Measurements from ENCODE around the gene APOL5. TPM values are rescaled to one million over a fixed set of nuclear protein-coding genes. Genes with fewer than 3 reads are reported as not detected.
A peak's percentile ranks its signal among the peaks of the same experiment; 100 is the strongest.

APOL5 gene
- total RNA-seq, 2 experiments from 2014 or later = 0.67 to 1.8 TPM

DNA sequence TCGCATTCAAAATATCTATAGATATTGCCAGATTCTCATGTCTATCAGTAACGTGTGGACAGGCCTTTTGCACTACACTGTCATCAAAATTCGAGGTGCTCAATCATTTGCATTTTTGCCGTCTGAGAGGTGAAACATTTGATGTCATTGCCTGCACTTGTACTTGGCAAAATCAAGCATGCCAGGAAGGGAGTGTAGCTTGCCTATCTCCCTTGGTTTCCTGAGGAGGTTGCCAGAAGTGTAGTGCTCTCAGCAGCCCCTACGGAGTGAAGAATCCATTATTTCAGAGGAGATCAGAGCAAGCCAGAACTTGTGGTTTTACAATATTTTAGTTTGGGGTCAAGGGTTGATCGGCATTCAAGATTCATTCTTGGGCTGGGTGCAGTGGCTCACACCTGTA lies 30.2 kb upstream of the APOL5 start:
- H3K36me3 ChIP-seq (ENCODE audit: insufficient read depth, low read length) = no peaks in the 10 kb centered on the region
- H3K9me3 ChIP-seq (ENCODE audit: low read length) = peaks cover 11% of the 10 kb centered on the region; the same call in 1 of the 2 replicates
- H3K27ac ChIP-seq (ENCODE audit: low read depth, low read length, poor library complexity, severe bottlenecking) = no peak overlapping the region
- TF ChIP-seq, protein P1, sequence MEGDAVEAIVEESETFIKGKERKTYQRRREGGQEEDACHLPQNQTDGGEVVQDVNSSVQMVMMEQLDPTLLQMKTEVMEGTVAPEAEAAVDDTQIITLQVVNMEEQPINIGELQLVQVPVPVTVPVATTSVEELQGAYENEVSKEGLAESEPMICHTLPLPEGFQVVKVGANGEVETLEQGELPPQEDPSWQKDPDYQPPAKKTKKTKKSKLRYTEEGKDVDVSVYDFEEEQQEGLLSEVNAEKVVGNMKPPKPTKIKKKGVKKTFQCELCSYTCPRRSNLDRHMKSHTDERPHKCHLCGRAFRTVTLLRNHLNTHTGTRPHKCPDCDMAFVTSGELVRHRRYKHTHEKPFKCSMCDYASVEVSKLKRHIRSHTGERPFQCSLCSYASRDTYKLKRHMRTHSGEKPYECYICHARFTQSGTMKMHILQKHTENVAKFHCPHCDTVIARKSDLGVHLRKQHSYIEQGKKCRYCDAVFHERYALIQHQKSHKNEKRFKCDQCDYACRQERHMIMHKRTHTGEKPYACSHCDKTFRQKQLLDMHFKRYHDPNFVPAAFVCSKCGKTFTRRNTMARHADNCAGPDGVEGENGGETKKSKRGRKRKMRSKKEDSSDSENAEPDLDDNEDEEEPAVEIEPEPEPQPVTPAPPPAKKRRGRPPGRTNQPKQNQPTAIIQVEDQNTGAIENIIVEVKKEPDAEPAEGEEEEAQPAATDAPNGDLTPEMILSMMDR (conservative IDR thresholded peaks at IDR 0.05; ENCODE audit: low read length) = no peak
- no peak for TF ChIP-seq EZH2phosphoT487 (IDR thresholded peaks at IDR 0.05; ENCODE audit: borderline replicate concordance, low read depth, low read length)
- no peaks in the 10 kb centered on the region for H3K79me2 ChIP-seq (ENCODE audit: insufficient read depth, low read depth, low read length)
- intact Hi-C loops (cut with micrococcal nuclease; ENCODE audit: unreplicated experiment) = no loop called here
- DNase-seq (ENCODE audit: low spot score) = no peak
- no peaks in the 10 kb centered on the region for H3K9me2 ChIP-seq (ENCODE audit: insufficient read depth, low read length)
- ChIA-PET POLR2A (interaction anchor here (0.5 to 1.6 kb wide), 2 partner anchors 10 to 1030 kb away, joined by 4 to 5 read pairs; no protein-coding TSS in a partner anchor), CTCF (ENCODE audit: unreplicated experiment) (no interaction called here)
- no peak overlapping the region for H3K4me2 ChIP-seq (ENCODE audit: low read length)
- H3K4me3 ChIP-seq (ENCODE audit: low read depth, low read length, poor library complexity, severe bottlenecking) = no peak overlapping the region
- peaks cover 32% of the 10 kb centered on the region for H3K4me1 ChIP-seq (ENCODE audit: insufficient read depth, low read length, poor library complexity, severe bottlenecking)
- no peaks in the 10 kb centered on the region for H4K20me1 ChIP-seq (ENCODE audit: insufficient read depth, low read length)
- no peak overlapping the region for H2AFZ ChIP-seq (ENCODE audit: low read length)
- BruUV-seq (replicated peaks) = no TSS peak

DNA sequence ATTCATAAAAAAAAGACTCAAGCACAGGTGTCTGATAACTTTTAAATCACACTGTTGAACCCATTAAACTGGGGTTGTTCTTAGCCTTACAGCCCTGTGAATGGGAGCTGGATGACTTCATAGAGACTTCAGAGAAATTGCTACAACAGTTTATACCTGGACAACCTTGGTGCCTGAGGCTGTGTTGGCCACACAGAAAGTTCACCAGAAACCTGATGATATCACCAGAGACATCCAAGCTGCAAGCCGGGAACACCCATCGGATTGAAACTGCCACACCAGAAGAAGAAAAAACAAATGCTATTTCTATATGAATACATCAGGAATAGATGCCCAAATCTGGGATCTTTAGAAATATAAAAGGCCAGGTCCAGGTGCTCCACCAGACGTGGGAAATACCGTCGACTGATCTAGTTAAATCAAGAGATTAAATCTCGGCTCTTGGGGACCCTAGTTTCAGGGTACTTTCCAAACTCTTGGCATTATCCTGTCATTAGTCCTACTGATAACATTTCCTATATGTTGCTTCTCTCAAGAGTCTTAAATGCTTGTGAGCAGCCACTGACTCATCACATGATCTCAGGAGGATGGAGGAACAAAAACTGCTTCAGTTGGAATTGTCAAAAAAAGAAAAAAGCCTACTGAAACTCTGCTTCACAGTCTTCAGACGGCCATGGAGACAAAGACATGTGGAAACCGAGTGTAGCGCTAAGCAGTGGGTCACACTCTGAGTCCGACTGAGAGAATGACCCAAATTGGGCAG lies 28.6 kb upstream of the APOL5 start:
- H3K4me2 ChIP-seq (ENCODE audit: low read length) = no peak overlapping the region
- peaks cover 7% of the 10 kb centered on the region; the same call in 1 of the 2 replicates for H3K9me3 ChIP-seq (ENCODE audit: low read length)
- H3K79me2 ChIP-seq (ENCODE audit: insufficient read depth, low read depth, low read length) = no peaks in the 10 kb centered on the region
- ChIA-PET CTCF (ENCODE audit: unreplicated experiment) (interaction anchor here (0.6 kb wide), 1 partner anchor 435 kb away, joined by 3 read pairs; no protein-coding TSS in a partner anchor), POLR2A (no interaction called here)
- H3K36me3 ChIP-seq (ENCODE audit: insufficient read depth, low read length) = no peaks in the 10 kb centered on the region
- no TSS peak for BruUV-seq (replicated peaks)
- no peak overlapping the region for H3K27ac ChIP-seq (ENCODE audit: low read depth, low read length, poor library complexity, severe bottlenecking)
- no peak overlapping the region for H2AFZ ChIP-seq (ENCODE audit: low read length)
- TF ChIP-seq, protein P1 (conservative IDR thresholded peaks at IDR 0.05; ENCODE audit: low read length) = no peak
- H3K4me3 ChIP-seq (ENCODE audit: low read depth, low read length, poor library complexity, severe bottlenecking) = no peak overlapping the region
- no peaks in the 10 kb centered on the region for H3K9me2 ChIP-seq (ENCODE audit: insufficient read depth, low read length)
- no peaks in the 10 kb centered on the region for H4K20me1 ChIP-seq (ENCODE audit: insufficient read depth, low read length)
- H3K4me1 ChIP-seq (ENCODE audit: insufficient read depth, low read length, poor library complexity, severe bottlenecking) = peaks cover 30% of the 10 kb centered on the region
- no peak for DNase-seq (ENCODE audit: low spot score)
- intact Hi-C loops (cut with micrococcal nuclease; ENCODE audit: unreplicated experiment) = no loop called here

DNA sequence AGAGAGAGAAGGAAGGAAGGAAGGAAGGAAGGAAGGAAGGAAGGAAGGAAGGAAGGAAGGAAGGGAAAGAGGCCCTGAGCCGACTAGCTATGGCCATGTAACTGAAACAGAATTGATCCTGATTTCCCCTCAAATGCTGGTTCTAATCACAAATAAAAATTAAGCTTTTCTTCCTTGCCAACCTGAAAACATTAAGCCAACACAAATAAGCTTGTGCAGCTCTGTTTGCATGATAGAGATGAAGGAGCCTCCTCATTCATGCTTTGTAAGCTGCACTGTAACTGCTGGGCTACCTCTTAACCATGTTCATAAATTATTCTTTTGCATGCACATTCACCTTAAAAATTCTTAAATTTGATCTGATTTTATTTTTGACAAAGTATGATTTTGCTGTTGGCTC lies 27.7 kb upstream of the APOL5 start:
- Histone ChIP-seq H3K79me2 (ENCODE audit: insufficient read depth, low read depth, low read length) (no peaks in the 10 kb centered on the region), H3K36me3 (ENCODE audit: insufficient read depth, low read length) (no peaks in the 10 kb centered on the region), H3K4me3 (ENCODE audit: low read depth, low read length, poor library complexity, severe bottlenecking) (no peak overlapping the region), H3K4me1 (ENCODE audit: insufficient read depth, low read length, poor library complexity, severe bottlenecking) (peaks cover 24% of the 10 kb centered on the region), H3K27ac (ENCODE audit: low read depth, low read length, poor library complexity, severe bottlenecking) (no peak overlapping the region), H2AFZ (ENCODE audit: low read length) (peak overlapping the region; percentile 48; the same call in 1 of the 2 replicates), H3K9me3 (ENCODE audit: low read length) (peaks cover 7% of the 10 kb centered on the region; the same call in 1 of the 2 replicates), H3K4me2 (ENCODE audit: low read length) (no peak overlapping the region), H3K9me2 (ENCODE audit: insufficient read depth, low read length) (no peaks in the 10 kb centered on the region), H4K20me1 (ENCODE audit: insufficient read depth, low read length) (no peaks in the 10 kb centered on the region)
- ChIA-PET POLR2A (interaction anchor here (0.6 to 0.8 kb wide), 3 partner anchors 166 to 309 kb away, joined by 4 to 6 read pairs (median 4); no protein-coding TSS in a partner anchor), CTCF (ENCODE audit: unreplicated experiment) (interaction anchor here (0.6 kb wide), 1 partner anchor 434 kb away, joined by 3 read pairs; no protein-coding TSS in a partner anchor)
- TF ChIP-seq, protein P1 (conservative IDR thresholded peaks at IDR 0.05; ENCODE audit: low read length) = no peak
- no peak for TF ChIP-seq EZH2phosphoT487 (IDR thresholded peaks at IDR 0.05; ENCODE audit: borderline replicate concordance, low read depth, low read length)
- no peak for DNase-seq (ENCODE audit: low spot score)
- BruUV-seq (replicated peaks) = no TSS peak
- intact Hi-C loops (cut with micrococcal nuclease; ENCODE audit: unreplicated experiment) = no loop called here

Measured in OCI-LY7 (cell line).